ENCODE measurements around the gene MUC2.

The MUC2 gene

GRCh38 chr11:1120532-1121330, 46.1 kb downstream of the MUC2 start:
- DNase-seq (ENCODE audit: low spot score in 2 of 2) = no peak
- in situ Hi-C loops (cut with MboI; ENCODE audit: low sequenced_read_pairs) = no loop called here
- Histone ChIP-seq H3K4me3 (no peak overlapping the region), H3K36me3 (replicated peaks) (no peaks in the 10 kb centered on the region), H3K4me1 (no peaks in the 10 kb centered on the region), H3K27me3 (ENCODE audit: low read depth) (0 out of 2 replicates have a peak, but pooled peaks cover 3% of the 10 kb centered on the region), H3K9me3 (no peaks in the 10 kb centered on the region)

- Histone ChIP-seq H3K27me3 (ENCODE audit: low read depth) (0 out of 2 replicates have a peak, but pooled peaks cover 3% of the 10 kb centered on the region), H3K36me3 (replicated peaks) (no peaks in the 10 kb centered on the region), H3K4me1 (no peaks in the 10 kb centered on the region), H3K4me3 (no peak overlapping the region), H3K9me3 (no peaks in the 10 kb centered on the region)
- DNase-seq (ENCODE audit: low spot score in 2 of 2) = peak in 1 of 2 experiments; percentile 7
- in situ Hi-C loops (cut with MboI; ENCODE audit: low sequenced_read_pairs) = no loop called here
These were observed 46.7 kb downstream of the MUC2 start for GRCh38 chr11:1121331-1121812.

- Histone ChIP-seq H3K9me3 (no peaks in the 10 kb centered on the region), H3K36me3 (replicated peaks) (no peaks in the 10 kb centered on the region)
- in situ Hi-C loops (cut with MboI; ENCODE audit: low sequenced_read_pairs) = no loop called here
These were observed 47.4 kb downstream of the MUC2 start for GRCh38 chr11:1121813-1122663.

GRCh38 chr11:1122664-1123002, 48.0 kb downstream of the MUC2 start:
- in situ Hi-C loops (cut with MboI; ENCODE audit: low sequenced_read_pairs) = no loop called here
- Histone ChIP-seq H3K4me3 (no peak overlapping the region), H3K27me3 (ENCODE audit: low read depth) (0 out of 2 replicates have a peak, but pooled peaks cover 3% of the 10 kb centered on the region), H3K4me1 (no peaks in the 10 kb centered on the region), H3K36me3 (replicated peaks) (no peaks in the 10 kb centered on the region), H3K9me3 (no peaks in the 10 kb centered on the region)
- DNase-seq (ENCODE audit: low spot score in 2 of 2) = no peak

More at GRCh38 chr11:1121813-1122663, 47.4 kb downstream of the MUC2 start:
- no peak overlapping the region for H3K4me3 ChIP-seq
- 0 out of 2 replicates have a peak, but pooled peaks cover 3% of the 10 kb centered on the region for H3K27me3 ChIP-seq (ENCODE audit: low read depth)
- DNase-seq (ENCODE audit: low spot score in 2 of 2) = peak in 1 of 2 experiments; percentile 5
- no peaks in the 10 kb centered on the region for H3K4me1 ChIP-seq

GRCh38 chr11:1123970-1124369, 49.3 kb downstream of the MUC2 start:
- Histone ChIP-seq H3K27me3 (ENCODE audit: low read depth) (0 out of 2 replicates have a peak, but pooled peaks cover 3% of the 10 kb centered on the region), H3K4me3 (no peak overlapping the region), H3K9me3 (no peaks in the 10 kb centered on the region), H3K4me1 (no peaks in the 10 kb centered on the region), H3K36me3 (replicated peaks) (no peaks in the 10 kb centered on the region)
- no peak for DNase-seq (ENCODE audit: low spot score in 2 of 2)
- in situ Hi-C loops (cut with MboI; ENCODE audit: low sequenced_read_pairs) = no loop called here

All from HAP-1 (cell line).